IPS DF 6.9 (cell line): ENCODE results near the gene CRISPLD2.

ENCODE experiments used
- DNase-seq: peaks from one replicate; pipeline ENCODE4 v3.0.0-alpha.2; 2013; ENCODE audit warnings: low read depth, low spot score
- H3K27ac ChIP-seq: one replicate; pipeline ENCODE4 v1.5.1; 2013; ENCODE audit warnings: low read length, control low read depth
- H3K27me3 ChIP-seq: 2 replicates; pipeline ENCODE4 v1.6.1; 2013; ENCODE audit warnings: mild to moderate bottlenecking, low read length; ENCODE audit not compliant: control insufficient read depth, insufficient read depth
- H3K36me3 ChIP-seq: 2 replicates; pipeline ENCODE4 v1.6.1; 2013; ENCODE audit warnings: low read length; ENCODE audit not compliant: control insufficient read depth, insufficient read depth
- H3K4me1 ChIP-seq: 2 replicates; pipeline ENCODE4 v1.6.1; 2013; ENCODE audit warnings: low read length; ENCODE audit not compliant: control insufficient read depth, insufficient read depth
- H3K4me3 ChIP-seq: 2 replicates; pipeline ENCODE4 v1.5.1; 2013; ENCODE audit warnings: mild to moderate bottlenecking, low read length
- H3K9me3 ChIP-seq: 2 replicates; pipeline ENCODE4 v1.6.1; 2013; ENCODE audit warnings: low read length, inconsistent platforms; ENCODE audit not compliant: control insufficient read depth, insufficient read depth
- WGBS: extraction: QIAGEN DNeasy Blood & Tissue Kit; methylation state at CpG from one replicate; pipeline ENCODE4 v1.1.7; 2013; ENCODE audit warnings: mixed read lengths, missing lambda C conversion rate; ENCODE audit not compliant: insufficient read length, insufficient coverage; 5-methylcytosine and 5-hydroxymethylcytosine counted together

Gene CRISPLD2

DNA sequence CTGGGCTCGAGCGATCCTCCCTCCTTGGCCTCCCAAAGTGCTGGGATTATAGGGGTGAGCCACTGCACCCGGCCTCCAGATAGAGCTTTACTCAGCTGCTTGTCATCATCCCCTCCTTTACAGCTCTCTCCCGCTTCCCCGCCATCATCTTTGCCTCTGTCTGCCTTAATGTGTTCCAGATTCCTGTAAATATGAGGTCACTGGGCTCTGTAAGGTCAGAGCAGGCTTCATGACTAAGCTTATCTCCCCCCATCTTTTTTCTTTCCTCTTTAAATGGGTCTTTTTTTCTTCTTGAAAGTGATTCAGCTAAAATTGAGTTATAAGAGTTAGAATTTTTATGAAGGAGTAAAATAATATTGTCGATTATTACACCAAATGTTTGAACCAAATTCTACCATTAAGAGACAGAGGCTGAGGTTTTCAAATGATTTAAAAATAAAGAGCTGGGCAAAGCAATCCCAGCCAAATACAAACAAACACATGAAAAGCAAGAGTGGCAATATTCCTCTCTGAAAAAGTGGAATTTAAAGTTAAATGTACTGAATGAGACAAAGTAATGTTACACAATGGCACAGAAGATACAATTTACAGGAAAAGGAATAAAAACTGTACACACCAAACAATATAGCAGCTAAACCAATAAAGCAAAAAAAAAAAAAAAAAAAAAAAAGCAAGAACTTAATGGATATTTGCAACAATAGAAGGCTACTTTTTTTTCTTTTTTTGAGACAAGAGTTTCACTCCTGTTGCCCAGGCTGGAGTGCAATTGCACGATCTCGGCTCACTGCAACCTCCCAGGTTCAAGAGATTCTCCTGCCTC, 62.1 kb downstream of the CRISPLD2 start:
- H3K36me3 ChIP-seq: no peaks in the 10 kb centered on the region
- DNase-seq: no peak
- H3K27me3 ChIP-seq: no peaks in the 10 kb centered on the region
- no CpG with 5 or more reads among the region's 8 CpGs for WGBS
- H3K4me1 ChIP-seq: peaks cover 7% of the 10 kb centered on the region
- H3K9me3 ChIP-seq: no peaks in the 10 kb centered on the region
- no peak overlapping the region for H3K4me3 ChIP-seq
- H3K27ac ChIP-seq: no peak overlapping the region

DNA sequence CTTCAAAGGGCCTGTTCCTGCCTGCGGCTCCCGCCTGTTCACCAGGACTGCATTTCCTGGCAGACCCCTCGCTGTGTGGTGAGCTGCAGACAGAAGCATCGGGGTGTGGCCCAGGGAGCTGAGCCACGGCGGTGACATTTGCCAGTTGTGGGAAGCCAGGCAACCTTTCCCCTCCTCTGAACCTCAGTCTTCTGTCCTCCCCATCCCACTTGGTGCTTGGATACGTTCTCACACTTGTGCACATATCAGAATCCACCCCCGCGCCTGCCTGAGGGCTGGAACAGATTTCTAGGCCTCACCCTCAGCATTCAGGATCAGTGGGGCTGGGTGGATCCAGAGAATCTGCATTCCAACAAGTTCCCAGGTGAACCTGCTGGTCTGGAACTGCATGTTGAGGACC, 63.5 kb downstream of the CRISPLD2 start:
- H3K27me3 ChIP-seq: no peaks in the 10 kb centered on the region
- no peak for DNase-seq
- H3K9me3 ChIP-seq: no peaks in the 10 kb centered on the region
- no peak overlapping the region for H3K27ac ChIP-seq
- no CpG with 5 or more reads among the region's 9 CpGs for WGBS
- H3K36me3 ChIP-seq: no peaks in the 10 kb centered on the region
- no peak overlapping the region for H3K4me3 ChIP-seq
- peaks cover 7% of the 10 kb centered on the region for H3K4me1 ChIP-seq

DNA sequence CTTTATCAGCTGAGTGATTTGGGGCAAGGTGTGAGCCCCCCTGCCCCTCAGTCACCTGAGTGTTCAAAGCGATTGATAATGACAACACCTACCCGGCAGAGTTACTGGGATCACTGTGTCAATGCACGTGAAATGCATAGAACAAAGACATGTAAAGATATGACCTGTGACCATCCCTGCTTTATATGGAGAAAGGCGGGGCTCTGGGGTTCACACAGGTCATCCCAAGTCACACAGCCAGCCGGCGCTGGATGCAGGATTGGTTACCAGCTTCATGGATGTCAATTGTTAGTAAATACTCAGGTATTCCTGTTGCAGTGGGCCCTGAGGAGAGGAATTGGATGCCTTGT, 64.4 kb downstream of the CRISPLD2 start:
- no peak overlapping the region for H3K4me3 ChIP-seq
- no CpG with 5 or more reads among the region's 6 CpGs for WGBS

GRCh38 chr16:84884596-84885341, 65.0 kb downstream of the CRISPLD2 start:
- WGBS: no CpG with 5 or more reads among the region's 25 CpGs
- Histone ChIP-seq H3K4me3 (no peak overlapping the region), H3K4me1 (peaks cover 9% of the 10 kb centered on the region), H3K27me3 (no peaks in the 10 kb centered on the region), H3K9me3 (no peaks in the 10 kb centered on the region), H3K36me3 (no peaks in the 10 kb centered on the region), H3K27ac (no peak overlapping the region)
- no peak for DNase-seq

More for the DNA sequence above, 64.4 kb downstream of the CRISPLD2 start:
- no peak overlapping the region for H3K27ac ChIP-seq
- H3K9me3 ChIP-seq: no peaks in the 10 kb centered on the region
- H3K4me1 ChIP-seq: peaks cover 9% of the 10 kb centered on the region
- H3K27me3 ChIP-seq: no peaks in the 10 kb centered on the region
- H3K36me3 ChIP-seq: no peaks in the 10 kb centered on the region
- no peak for DNase-seq

GRCh38 chr16:84885342-84885910, 65.6 kb downstream of the CRISPLD2 start:
- Histone ChIP-seq H3K27ac (no peak overlapping the region), H3K27me3 (no peaks in the 10 kb centered on the region), H3K4me3 (no peak overlapping the region), H3K9me3 (no peaks in the 10 kb centered on the region), H3K36me3 (no peaks in the 10 kb centered on the region), H3K4me1 (peaks cover 9% of the 10 kb centered on the region)
- no peak for DNase-seq
- WGBS: no CpG with 5 or more reads among the region's 9 CpGs

GRCh38 chr16:84886497-84887090, 66.8 kb downstream of the CRISPLD2 start:
- H3K4me1 ChIP-seq: peaks cover 9% of the 10 kb centered on the region
- no peaks in the 10 kb centered on the region for H3K9me3 ChIP-seq
- no peak for DNase-seq
- no peak overlapping the region for H3K27ac ChIP-seq
- no CpG with 5 or more reads among the region's 11 CpGs for WGBS
- no peaks in the 10 kb centered on the region for H3K27me3 ChIP-seq
- no peak overlapping the region for H3K4me3 ChIP-seq
- no peaks in the 10 kb centered on the region for H3K36me3 ChIP-seq

- no peak overlapping the region for H3K27ac ChIP-seq
- H3K36me3 ChIP-seq: no peaks in the 10 kb centered on the region
- peaks cover 9% of the 10 kb centered on the region for H3K4me1 ChIP-seq
- no peaks in the 10 kb centered on the region for H3K27me3 ChIP-seq
- no CpG with 5 or more reads among the region's 15 CpGs for WGBS
- no peaks in the 10 kb centered on the region for H3K9me3 ChIP-seq
- no peak overlapping the region for H3K4me3 ChIP-seq
- no peak for DNase-seq
Observed at GRCh38 chr16:84887207-84887606, 67.4 kb downstream of the CRISPLD2 start.

GRCh38 chr16:84888450-84888849, 68.7 kb downstream of the CRISPLD2 start:
- no peak overlapping the region for H3K27ac ChIP-seq
- no CpG with 5 or more reads among the region's 7 CpGs for WGBS
- H3K27me3 ChIP-seq: no peaks in the 10 kb centered on the region
- no peaks in the 10 kb centered on the region for H3K9me3 ChIP-seq
- H3K4me1 ChIP-seq: peaks cover 9% of the 10 kb centered on the region
- H3K36me3 ChIP-seq: no peaks in the 10 kb centered on the region
- DNase-seq: no peak
- no peak overlapping the region; the same call in 1 of the 2 replicates for H3K4me3 ChIP-seq

- Histone ChIP-seq H3K9me3 (no peaks in the 10 kb centered on the region), H3K4me3 (no peak overlapping the region), H3K36me3 (no peaks in the 10 kb centered on the region), H3K27ac (no peak overlapping the region), H3K4me1 (peaks cover 7% of the 10 kb centered on the region), H3K27me3 (no peaks in the 10 kb centered on the region)
- no CpG with 5 or more reads among the region's 12 CpGs for WGBS
- DNase-seq: no peak
Observed at GRCh38 chr16:84889066-84889465, 69.3 kb downstream of the CRISPLD2 start.

DNA sequence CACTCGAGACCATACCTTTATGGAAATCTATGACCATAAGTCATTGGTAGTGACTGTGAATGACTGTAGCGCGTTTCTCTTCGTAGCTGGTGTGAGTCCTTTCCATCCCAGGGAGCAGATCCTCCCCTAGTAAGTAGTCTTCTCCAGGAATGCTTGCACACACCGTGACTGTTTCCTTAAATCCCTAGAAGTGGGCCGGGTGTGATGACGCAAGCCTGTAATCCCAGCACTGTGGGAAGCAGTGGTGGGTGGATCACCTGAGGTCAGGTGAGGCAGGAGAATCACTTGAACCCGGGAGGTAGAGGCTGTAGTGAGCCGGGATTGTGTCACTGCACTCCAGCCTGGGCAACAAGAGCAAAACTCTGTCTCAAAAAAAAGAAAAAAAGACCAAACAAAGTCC, 70.6 kb downstream of the CRISPLD2 start:
- Histone ChIP-seq H3K9me3 (no peaks in the 10 kb centered on the region), H3K27me3 (no peaks in the 10 kb centered on the region), H3K4me1 (peaks cover 4% of the 10 kb centered on the region; the same call in 1 of the 2 replicates), H3K27ac (no peak overlapping the region), H3K4me3 (no peak overlapping the region), H3K36me3 (no peaks in the 10 kb centered on the region)
- DNase-seq: no peak
- WGBS: no CpG with 5 or more reads among the region's 9 CpGs
